K562 (cell line): Measurements from ENCODE around the gene NKX1-2. TPM values are rescaled to one million over a fixed set of nuclear protein-coding genes. Genes with fewer than 3 reads are reported as not detected.

ENCODE experiments used
- CCNT2 ChIP-seq: IDR thresholded peaks from 2 replicates; pipeline ENCODE4 v1.6.1; 2011; ENCODE audit warnings: borderline replicate concordance, low read depth, mild to moderate bottlenecking, moderate library complexity, mixed read lengths, low read length; ENCODE audit not compliant: insufficient read length; ENCODE audit errors: extremely low read depth
- LARP7 ChIP-seq: fragments of 450-650 bp; IDR thresholded peaks from 2 replicates; pipeline ENCODE4 v1.6.1; 2016
- PPARD ChIP-seq: fragments of 250-450 bp; sonication (Bioruptor Pico); IDR thresholded peaks from 2 replicates; pipeline ENCODE4 v1.8.0; 2022; ENCODE audit warnings: inconsistent platforms, mild to moderate bottlenecking, moderate library complexity
- SAP30 ChIP-seq: fragments of 200-600 bp; sonication (generic); IDR thresholded peaks from 2 replicates; pipeline ENCODE4 v1.6.1; 2012; ENCODE audit warnings: borderline replicate concordance, low read depth, mild to moderate bottlenecking, moderate library complexity, low read length, control low read depth, inconsistent platforms; ENCODE audit not compliant: insufficient read depth, poor library complexity, severe bottlenecking
- SMC3 ChIP-seq: conservative IDR thresholded peaks from 2 replicates; pipeline ENCODE4 v1.6.1; 2011; ENCODE audit warnings: low read depth, low read length, improper control_type of control experiment; ENCODE audit not compliant: insufficient read depth
- TCFL5 ChIP-seq: fragments of 250-450 bp; sonication (Bioruptor Pico); conservative IDR thresholded peaks from 2 replicates; pipeline ENCODE4 v1.6.1; 2021; ENCODE audit warnings: mild to moderate bottlenecking, moderate library complexity, matching md5 sums
- ZFP30 ChIP-seq: fragments of 250-450 bp; sonication (Bioruptor Pico); IDR thresholded peaks from 2 replicates; pipeline ENCODE4 v1.8.0; 2022; ENCODE audit warnings: moderate library complexity, mild to moderate bottlenecking, inconsistent platforms, borderline replicate concordance
- ZNF316 ChIP-seq: fragments of 450-650 bp; IDR thresholded peaks from 2 replicates; pipeline ENCODE4 v1.6.1; 2016
- polyA plus RNA-seq, 8 experiments: library from polyadenylated mRNA; depleted of rRNA in 4 of 8; stranded (reverse) in 5 of 8; unstranded in 3 of 8; fragments of >200 nt; fragmentation: Nextera tagmentation in 2 of 8; fragmentation: Illumina TruSeq in 1 of 8; extraction: Ambion mirVana in 2 of 8; extraction: Trizol in 1 of 8; gene quantifications; 2 replicates each; pipeline versions ENCODE4 v1.2.1 to v1.2.3, GENCODE V29; 2011 to 2014; ENCODE audit warnings: inconsistent platforms in 1 of 8, missing spikeins in 1 of 8
- total RNA-seq, 7 experiments: library from RNA; depleted of rRNA in 6 of 7; stranded (reverse); fragments of >200 nt in 6 of 7; fragmentation: Illumina TruSeq in 2 of 7; extraction: Trizol in 2 of 7; gene quantifications; 2 replicates each; pipeline versions ENCODE4 v1.2.1 to v1.2.3, GENCODE V29; 2011 to 2021; ENCODE audit warnings: low replicate concordance in 1 of 7
- TF ChIP-seq, protein P1 (sequence below), 2 experiments: fragments of 450-650 bp; IDR thresholded peaks; 2 replicates each; pipeline ENCODE4 v1.6.1; 2016; ENCODE audit warnings: mild to moderate bottlenecking in 2 of 2, borderline replicate concordance in 1 of 2, low read depth in 1 of 2, moderate library complexity in 1 of 2
- TF ChIP-seq, protein P2 (sequence below): sonication (generic); IDR thresholded peaks from 2 replicates; pipeline ENCODE4 v1.6.1; 2016
- TF ChIP-seq, protein P3 (sequence below): sonication (generic); formaldehyde crosslinking; IDR thresholded peaks from 2 replicates; pipeline ENCODE4 v1.8.0; 2023; ENCODE audit warnings: missing genetic modification reagents, mild to moderate bottlenecking, borderline replicate concordance
- TF ChIP-seq, protein P4 (sequence below): fragments of 450-650 bp; IDR thresholded peaks from 2 replicates; pipeline ENCODE4 v1.6.1; 2016

The NKX1-2 gene
- total and polyA plus RNA-seq, 9 of the 15 experiments (the other 6 are each of a cell fraction or from before 2014, with no cell fraction given): not detected

DNA sequence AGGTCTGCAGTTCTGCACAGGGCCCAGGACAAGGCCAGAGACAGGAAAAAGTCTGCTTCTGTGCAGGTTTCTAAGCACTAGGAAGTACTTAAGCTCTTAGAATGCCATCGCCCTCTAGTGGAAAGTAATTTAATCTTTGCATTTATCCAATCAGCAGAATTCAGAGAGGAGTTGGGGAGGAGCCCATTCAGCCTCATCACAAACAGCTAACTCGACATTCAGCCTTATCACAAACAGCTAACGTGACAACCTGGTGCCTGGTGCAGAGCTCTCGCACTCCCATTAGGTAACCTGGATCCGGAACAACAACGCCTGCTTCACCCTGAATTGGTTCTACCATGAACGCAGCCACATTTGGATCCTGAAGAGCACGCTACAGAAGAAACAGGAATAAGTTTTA, 46.3 kb downstream of the NKX1-2 start (continued):
- TF ChIP-seq SMC3: 0 out of 2 replicates have a peak, but pooled peaks have one; percentile 18
- TF ChIP-seq, protein P1, sequence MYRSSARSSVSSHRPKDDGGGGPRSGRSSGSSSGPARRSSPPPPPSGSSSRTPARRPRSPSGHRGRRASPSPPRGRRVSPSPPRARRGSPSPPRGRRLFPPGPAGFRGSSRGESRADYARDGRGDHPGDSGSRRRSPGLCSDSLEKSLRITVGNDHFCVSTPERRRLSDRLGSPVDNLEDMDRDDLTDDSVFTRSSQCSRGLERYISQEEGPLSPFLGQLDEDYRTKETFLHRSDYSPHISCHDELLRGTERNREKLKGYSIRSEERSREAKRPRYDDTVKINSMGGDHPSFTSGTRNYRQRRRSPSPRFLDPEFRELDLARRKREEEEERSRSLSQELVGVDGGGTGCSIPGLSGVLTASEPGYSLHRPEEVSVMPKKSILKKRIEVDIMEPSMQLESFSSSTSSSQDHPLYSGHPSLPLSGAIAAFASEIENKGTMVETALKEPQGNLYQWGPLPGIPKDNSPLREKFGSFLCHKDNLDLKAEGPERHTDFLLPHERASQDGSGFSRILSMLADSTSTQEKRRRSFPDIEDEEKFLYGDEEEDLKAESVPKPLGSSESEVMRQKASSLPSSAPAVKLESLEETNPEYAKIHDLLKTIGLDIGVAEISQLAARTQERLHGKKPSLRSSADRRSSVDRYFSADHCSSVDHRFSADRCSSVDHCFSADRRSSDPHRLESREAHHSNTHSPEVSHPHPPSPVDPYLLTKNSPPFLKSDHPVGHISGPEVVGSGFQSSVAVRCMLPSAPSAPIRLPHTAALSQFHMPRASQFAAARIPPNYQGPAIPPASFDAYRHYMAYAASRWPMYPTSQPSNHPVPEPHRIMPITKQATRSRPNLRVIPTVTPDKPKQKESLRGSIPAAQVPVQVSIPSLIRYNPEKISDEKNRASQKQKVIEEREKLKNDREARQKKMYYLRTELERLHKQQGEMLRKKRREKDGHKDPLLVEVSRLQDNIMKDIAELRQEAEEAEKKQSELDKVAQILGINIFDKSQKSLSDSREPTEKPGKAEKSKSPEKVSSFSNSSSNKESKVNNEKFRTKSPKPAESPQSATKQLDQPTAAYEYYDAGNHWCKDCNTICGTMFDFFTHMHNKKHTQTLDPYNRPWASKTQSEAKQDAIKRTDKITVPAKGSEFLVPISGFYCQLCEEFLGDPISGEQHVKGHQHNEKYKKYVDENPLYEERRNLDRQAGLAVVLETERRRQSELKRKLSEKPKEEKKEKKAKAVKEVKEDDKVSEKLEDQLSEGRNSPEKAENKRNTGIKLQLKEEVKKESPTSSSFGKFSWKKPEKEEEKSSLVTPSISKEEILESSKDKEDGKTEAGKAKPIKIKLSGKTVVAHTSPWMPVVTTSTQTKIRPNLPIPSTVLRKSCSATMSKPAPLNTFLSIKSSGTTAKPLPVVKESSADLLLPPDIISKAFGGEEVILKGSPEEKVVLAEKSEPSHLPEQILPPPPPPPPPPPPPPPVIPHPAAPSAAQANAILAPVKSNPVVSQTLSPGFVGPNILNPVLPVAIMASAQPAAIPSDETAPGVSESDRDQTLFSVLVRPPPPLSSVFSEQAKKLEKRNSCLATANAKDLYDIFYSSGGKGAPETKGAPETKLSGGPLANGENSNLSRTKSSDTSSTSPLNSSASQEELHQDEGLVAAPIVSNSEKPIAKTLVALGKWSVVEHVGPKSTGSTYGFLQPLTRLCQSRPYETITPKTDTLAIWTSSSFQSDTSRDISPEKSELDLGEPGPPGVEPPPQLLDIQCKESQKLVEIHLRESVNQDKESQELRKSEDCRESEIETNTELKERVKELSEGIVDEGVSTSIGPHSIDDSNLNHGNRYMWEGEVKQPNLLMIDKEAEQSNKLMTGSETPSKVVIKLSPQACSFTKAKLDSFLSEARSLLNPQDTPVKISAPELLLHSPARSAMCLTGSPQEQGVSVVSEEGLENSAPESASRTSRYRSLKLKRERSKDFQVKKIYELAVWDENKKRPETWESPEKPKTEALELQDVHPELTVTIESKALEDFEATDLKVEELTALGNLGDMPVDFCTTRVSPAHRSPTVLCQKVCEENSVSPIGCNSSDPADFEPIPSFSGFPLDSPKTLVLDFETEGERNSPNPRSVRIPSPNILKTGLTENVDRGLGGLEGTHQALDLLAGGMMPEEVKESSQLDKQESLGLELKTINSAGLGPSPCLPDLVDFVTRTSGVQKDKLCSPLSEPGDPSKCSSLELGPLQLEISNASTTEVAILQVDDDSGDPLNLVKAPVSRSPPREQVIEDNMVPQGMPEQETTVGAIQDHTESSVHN (IDR thresholded peaks at IDR 0.05; ENCODE audit: borderline replicate concordance in 1 of 2, low read depth in 1 of 2): no peak
- TF ChIP-seq, protein P2, sequence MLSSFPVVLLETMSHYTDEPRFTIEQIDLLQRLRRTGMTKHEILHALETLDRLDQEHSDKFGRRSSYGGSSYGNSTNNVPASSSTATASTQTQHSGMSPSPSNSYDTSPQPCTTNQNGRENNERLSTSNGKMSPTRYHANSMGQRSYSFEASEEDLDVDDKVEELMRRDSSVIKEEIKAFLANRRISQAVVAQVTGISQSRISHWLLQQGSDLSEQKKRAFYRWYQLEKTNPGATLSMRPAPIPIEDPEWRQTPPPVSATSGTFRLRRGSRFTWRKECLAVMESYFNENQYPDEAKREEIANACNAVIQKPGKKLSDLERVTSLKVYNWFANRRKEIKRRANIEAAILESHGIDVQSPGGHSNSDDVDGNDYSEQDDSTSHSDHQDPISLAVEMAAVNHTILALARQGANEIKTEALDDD: peak; percentile 73
- no peak for TF ChIP-seq SAP30
- TF ChIP-seq LARP7: no peak
- no peak for TF ChIP-seq ZFP30
- TF ChIP-seq, protein P3, sequence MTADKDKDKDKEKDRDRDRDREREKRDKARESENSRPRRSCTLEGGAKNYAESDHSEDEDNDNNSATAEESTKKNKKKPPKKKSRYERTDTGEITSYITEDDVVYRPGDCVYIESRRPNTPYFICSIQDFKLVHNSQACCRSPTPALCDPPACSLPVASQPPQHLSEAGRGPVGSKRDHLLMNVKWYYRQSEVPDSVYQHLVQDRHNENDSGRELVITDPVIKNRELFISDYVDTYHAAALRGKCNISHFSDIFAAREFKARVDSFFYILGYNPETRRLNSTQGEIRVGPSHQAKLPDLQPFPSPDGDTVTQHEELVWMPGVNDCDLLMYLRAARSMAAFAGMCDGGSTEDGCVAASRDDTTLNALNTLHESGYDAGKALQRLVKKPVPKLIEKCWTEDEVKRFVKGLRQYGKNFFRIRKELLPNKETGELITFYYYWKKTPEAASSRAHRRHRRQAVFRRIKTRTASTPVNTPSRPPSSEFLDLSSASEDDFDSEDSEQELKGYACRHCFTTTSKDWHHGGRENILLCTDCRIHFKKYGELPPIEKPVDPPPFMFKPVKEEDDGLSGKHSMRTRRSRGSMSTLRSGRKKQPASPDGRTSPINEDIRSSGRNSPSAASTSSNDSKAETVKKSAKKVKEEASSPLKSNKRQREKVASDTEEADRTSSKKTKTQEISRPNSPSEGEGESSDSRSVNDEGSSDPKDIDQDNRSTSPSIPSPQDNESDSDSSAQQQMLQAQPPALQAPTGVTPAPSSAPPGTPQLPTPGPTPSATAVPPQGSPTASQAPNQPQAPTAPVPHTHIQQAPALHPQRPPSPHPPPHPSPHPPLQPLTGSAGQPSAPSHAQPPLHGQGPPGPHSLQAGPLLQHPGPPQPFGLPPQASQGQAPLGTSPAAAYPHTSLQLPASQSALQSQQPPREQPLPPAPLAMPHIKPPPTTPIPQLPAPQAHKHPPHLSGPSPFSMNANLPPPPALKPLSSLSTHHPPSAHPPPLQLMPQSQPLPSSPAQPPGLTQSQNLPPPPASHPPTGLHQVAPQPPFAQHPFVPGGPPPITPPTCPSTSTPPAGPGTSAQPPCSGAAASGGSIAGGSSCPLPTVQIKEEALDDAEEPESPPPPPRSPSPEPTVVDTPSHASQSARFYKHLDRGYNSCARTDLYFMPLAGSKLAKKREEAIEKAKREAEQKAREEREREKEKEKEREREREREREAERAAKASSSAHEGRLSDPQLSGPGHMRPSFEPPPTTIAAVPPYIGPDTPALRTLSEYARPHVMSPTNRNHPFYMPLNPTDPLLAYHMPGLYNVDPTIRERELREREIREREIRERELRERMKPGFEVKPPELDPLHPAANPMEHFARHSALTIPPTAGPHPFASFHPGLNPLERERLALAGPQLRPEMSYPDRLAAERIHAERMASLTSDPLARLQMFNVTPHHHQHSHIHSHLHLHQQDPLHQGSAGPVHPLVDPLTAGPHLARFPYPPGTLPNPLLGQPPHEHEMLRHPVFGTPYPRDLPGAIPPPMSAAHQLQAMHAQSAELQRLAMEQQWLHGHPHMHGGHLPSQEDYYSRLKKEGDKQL (CRISPR knock-in tag): no peak
- TF ChIP-seq PPARD (CRISPR knock-in tag): no peak
- TF ChIP-seq TCFL5: no peak
- no peak for TF ChIP-seq CCNT2
- TF ChIP-seq, protein P4, sequence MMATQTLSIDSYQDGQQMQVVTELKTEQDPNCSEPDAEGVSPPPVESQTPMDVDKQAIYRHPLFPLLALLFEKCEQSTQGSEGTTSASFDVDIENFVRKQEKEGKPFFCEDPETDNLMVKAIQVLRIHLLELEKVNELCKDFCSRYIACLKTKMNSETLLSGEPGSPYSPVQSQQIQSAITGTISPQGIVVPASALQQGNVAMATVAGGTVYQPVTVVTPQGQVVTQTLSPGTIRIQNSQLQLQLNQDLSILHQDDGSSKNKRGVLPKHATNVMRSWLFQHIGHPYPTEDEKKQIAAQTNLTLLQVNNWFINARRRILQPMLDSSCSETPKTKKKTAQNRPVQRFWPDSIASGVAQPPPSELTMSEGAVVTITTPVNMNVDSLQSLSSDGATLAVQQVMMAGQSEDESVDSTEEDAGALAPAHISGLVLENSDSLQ: no peak
- peak; percentile 88 for TF ChIP-seq ZNF316
